HG03039 (cell line): ENCODE measurements around the gene OSBP2.

Experiments used
- ATAC-seq: cut with Tn5 transposase; IDR thresholded peaks from one replicate; pipeline ENCODE4 v1.9.1; 2021; ENCODE audit warnings: mild to moderate bottlenecking, moderate library complexity; ENCODE audit not compliant: unreplicated experiment

Gene OSBP2

DNA sequence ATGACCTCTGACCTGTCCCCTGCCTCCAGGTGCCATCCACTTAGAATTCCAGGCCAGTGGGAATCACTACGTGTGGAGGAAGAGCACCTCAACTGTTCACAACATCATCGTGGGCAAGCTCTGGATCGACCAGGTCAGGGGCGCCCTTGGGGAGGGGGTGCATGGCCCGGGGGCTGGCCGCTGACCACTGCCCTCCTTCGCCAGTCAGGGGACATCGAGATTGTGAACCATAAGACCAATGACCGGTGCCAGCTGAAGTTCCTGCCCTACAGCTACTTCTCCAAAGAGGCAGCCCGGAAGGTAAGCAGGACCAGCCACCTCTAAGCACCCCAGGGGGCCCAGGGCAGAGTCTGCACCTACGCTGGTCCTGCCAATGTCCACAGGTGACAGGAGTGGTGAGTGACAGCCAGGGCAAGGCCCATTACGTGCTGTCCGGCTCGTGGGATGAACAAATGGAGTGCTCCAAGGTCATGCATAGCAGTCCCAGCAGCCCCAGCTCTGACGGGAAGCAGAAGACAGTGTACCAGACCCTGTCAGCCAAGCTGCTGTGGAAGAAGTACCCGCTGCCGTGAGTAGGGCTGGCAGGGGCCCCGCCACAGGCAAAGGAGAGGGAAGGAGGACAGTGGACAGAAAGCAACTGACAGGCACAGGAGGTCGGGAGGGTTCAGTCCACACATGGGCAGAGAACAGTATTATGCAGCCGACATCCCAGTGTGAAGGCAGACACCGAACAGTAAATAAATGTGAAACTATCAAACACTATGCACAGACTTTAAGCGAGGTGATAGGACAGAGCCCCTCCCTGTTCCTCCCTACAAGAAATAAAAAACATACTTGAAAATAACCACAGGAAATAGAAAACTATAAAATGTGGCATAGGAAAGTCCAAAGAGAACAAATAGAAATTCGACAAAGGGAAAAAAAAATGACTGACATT is 199.0 kb downstream of the OSBP2 start:
- ATAC-seq, result no peak

DNA sequence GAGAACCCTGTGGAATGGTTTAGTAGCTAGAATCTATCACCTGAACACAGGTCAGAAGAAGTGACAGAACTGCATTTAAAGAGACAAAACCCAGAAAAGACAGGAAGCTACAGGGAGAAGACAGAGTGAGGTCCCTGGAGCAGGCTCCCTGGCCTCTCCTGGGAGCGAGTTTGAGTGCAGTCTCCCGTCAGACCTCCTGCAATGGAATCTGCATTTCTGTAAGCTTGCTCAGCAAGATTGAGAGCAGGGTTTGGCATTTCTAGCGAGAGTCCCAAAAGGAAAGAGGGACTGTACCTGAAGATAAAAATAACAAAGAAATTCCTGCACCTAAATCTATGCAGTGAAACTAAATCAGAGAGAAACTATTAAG is 199.7 kb downstream of the OSBP2 start:
- no peak for ATAC-seq

- no peak for ATAC-seq
Measured at GRCh38 chr22:30902496-30903357, 208.1 kb downstream of the OSBP2 start.

DNA sequence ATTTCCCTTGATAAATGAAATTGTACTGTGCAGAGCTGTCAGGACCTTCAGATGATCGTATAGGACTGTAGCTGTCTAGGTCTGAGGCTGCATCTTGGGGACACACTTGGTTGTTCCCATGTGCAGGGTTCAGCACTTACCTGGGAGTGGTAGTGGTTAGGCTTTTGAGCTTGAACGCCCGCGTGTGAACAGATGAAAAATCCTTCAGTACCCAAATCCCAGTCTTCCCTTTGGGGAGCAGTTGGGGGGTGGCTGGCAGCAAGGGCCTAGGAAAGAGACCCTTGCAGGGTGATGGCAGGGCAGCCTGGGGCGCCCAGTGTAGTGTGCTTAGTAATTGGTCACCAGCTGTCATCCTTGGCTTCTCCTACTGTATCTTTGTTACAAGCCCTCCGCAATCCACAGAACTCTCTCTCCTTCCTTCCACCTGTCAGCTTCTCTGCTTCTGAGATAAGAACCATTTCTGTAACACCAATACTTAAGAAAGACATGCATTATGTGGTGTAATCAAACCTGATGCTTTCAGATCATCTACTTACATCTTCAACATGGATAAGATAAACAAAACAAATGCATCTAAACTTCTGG is 209.3 kb downstream of the OSBP2 start:
- no peak for ATAC-seq

DNA sequence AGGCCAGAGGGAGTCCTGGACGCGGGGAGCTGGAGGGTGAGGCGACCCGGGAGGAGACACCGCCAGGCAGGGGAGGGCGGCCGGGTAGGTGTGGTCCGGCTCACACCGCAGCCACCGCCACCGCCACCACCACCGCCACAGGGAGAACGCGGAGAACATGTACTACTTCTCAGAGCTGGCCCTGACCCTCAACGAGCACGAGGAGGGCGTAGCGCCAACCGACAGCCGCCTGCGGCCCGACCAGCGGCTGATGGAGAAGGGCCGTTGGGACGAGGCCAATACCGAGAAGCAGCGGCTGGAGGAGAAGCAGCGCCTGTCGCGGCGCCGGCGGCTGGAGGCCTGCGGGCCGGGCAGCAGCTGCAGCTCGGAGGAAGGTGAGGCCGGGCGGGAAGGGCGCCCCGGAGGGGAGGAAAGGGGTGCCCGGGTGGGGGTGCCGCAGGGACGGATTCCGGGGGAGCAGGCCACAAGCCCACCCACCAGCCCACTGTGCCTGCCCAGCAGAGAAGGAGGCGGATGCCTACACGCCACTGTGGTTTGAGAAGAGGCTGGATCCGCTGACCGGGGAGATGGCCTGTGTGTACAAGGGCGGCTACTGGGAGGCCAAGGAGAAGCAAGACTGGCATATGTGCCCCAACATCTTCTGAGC is 211.1 kb downstream of the OSBP2 start:
- no peak for ATAC-seq

GRCh38 chr22:30906411-30906810 is 211.7 kb downstream of the OSBP2 start:
- ATAC-seq, result no peak

DNA sequence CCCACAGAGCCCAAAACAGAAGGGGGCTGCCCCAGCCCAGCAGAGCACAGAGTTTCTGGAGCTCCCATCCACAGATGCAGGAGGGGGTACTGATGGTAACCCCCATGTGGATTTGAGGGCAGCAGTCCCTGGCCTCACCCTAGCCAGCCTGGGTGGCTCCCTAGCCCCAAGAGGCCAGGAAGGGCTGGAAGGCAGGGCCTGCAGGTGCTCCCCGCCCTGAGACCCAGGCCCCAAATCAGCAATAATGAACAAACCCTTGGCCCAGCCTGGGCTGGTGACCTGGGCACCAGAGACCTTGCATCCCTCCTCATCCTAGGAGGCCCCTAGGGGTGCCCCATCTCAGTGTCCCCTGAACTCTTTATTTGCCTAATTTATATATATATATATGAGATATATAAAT is 212.3 kb downstream of the OSBP2 start:
- ATAC-seq, result no peak

- ATAC-seq, result no peak
Measured at GRCh38 chr22:30908051-30908461, 213.4 kb downstream of the OSBP2 start.

DNA sequence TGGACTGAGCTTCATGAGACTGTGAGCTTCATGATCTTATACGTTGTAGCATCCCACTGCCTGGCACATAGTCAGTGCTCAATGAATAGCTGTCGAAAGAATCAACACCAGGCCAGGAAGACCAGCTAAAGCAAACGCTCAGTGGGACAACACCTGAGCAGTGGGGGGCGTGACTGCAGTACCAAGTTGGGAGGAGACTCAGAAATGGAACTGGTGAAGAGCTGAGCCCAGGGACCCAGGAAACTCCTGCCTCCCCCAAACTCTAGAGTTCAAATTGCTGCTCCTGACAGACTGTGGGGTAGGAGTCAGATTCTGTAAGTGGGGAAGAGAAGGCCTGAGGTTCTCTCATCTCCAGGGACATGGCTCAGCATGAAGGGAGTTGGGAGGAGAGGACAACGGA is 214.6 kb downstream of the OSBP2 start:
- no peak for ATAC-seq

GRCh38 chr22:30910358-30910757 is 215.7 kb downstream of the OSBP2 start:
- ATAC-seq, result no peak

DNA sequence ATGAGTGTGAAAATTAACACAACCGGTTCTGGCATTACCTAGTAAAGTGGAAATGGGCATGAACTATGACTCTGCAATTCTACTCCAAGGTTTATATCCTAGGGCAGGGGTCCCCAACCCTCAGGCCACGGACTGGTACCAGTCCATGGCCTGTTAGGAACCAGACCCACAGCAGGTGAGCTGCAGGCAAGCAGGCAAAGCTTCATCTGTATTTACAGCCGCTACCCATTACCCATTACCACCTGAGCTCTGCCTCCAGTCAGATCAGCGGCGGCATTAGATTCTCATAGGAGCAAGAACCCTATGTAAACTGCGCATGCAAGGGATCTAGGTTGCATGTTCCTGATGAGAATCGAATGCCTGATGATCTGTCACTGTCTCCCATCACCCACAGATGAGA is 224.1 kb downstream of the OSBP2 start:
- ATAC-seq, result no peak

- ATAC-seq, result no peak
Measured at GRCh38 chr22:30919973-30920372, 225.3 kb downstream of the OSBP2 start.

DNA sequence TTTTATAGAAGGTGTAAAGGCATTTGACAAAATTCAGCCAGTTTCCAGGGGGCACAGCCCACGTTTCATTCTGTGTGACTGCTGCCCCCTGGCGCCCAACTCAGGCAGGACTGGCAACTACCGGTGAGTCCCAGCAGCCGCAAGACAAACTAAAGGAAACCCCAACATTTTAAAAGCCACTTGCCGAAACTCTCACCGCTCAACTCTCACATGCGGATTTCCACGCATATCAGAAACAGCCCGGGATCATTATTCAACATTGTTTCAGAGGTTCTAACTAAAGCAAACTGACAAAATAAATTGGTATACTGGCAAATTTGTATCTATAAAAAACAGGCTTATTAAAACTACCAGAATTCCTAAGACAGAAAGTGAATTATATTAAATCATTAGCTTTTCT is 225.7 kb downstream of the OSBP2 start:
- no peak for ATAC-seq

DNA sequence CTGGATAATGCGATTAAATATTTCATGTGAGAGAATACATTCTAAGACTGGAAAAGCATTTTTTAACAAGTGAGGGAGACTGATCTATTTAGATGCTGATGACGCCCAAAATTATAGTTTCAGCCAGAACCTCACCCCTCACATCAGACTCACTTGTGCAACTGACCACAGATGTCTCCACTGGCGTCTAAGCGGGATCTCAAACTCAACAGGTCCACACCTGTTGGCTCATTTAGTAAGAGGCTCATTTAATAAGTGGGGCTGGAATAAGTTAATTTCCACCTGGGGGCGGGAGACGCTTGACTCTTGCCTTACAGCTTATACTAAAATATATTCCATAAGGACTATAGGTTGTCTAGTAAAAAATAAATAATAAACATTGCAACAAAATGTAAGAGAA is 226.4 kb downstream of the OSBP2 start:
- ATAC-seq, result no peak

GRCh38 chr22:30922151-30922611 is 227.5 kb downstream of the OSBP2 start:
- ATAC-seq, result no peak

DNA sequence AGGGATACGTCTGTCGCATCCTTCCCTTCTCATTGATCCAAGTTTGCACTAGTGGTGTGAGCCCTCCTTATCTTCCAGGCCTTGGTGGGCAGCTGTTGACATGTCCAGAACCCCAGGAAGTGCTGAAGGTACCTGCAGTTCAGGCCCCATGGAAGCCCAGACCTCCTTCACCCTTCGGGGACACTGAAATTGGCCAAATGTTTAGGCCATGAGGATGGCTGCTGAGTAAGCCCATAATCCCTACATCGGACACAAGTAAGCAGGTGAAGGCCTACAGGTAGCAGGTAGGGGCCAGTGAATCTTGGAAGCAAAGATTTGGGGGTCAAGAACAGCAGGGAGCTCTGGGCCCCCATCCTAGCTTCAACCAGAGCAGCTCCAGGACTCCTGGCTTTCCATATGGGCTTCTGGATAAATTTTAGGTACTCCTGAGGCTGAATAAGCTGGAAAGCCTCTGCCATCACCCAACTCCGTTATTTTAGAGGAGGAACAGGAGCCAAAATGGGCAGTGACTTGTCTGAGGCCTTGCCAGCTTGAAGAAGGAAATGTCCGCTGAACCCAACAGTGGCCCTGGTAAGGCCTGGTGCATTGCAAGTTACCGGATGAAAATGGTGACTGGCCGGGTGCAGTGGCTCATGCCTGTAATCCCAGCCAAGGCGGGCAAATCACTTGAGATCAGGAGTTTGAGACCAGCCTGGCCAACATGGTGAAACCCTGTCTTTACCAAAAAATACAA is 228.7 kb downstream of the OSBP2 start:
- ATAC-seq, result no peak

GRCh38 chr22:30925667-30926066 is 231.0 kb downstream of the OSBP2 start:
- ATAC-seq, result no peak

GRCh38 chr22:30926706-30927105 is 232.0 kb downstream of the OSBP2 start:
- ATAC-seq, result no peak

DNA sequence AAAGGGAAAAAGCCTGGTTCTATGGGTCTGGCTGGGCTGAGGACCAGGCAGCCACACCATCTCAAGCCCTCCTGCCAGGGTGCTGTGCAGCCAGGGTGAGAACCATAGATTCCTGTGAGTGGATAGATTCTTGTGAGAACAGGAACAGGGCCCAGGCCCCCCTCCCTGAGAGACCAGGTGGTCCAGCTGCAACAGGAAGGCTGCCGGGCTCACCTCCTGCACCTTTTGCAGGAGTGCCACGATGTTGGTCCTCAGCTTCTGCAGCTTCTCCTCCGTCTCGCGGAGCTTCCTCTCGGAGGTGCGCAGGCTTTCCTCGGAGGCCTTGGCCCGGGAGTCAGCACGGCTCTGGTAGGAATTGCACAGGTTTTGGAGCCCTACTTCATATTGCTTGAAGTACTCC is 233.1 kb downstream of the OSBP2 start:
- no peak for ATAC-seq

- ATAC-seq, result no peak
Measured at GRCh38 chr22:30928401-30928800, 233.7 kb downstream of the OSBP2 start.
